Esophagus muscularis mucosa (tissue), 4 donors: ENCODE results near the gene RAB44. TPM values are rescaled to one million over a fixed set of nuclear protein-coding genes. Genes with fewer than 3 reads are reported as not detected.

Experiments
- DNase-seq: peaks from one replicate; pipeline ENCODE4 v3.0.0-alpha.2; 2017; ENCODE audit errors: extremely low spot score
- H3K27ac ChIP-seq, 4 donors: fragments of 200-600 bp; sonication (generic); replicated peaks in 1 of 4; 1 replicate in 3 of 4; 2 replicates in 1 of 4; pipeline ENCODE4 v1.5.1; 2016 to 2019; ENCODE audit warnings: mild to moderate bottlenecking in 1 of 4
- H3K27me3 ChIP-seq, 4 donors: fragments of 200-600 bp; sonication (generic); one replicate each; pipeline versions ENCODE4 v1.5.1 to v1.6.0; 2016 to 2019
- H3K36me3 ChIP-seq, 4 donors: fragments of 200-600 bp; sonication (generic); one replicate each; pipeline ENCODE4 v1.5.1; 2016 to 2019
- H3K4me1 ChIP-seq, 4 donors: fragments of 200-600 bp; sonication (generic); one replicate each; pipeline ENCODE4 v1.5.1; 2016 to 2019
- H3K4me3 ChIP-seq, 4 donors: fragments of 200-600 bp; sonication (generic); 1 replicate in 2 of 4; 2 replicates in 2 of 4; pipeline ENCODE4 v1.5.1; 2016 to 2019; ENCODE audit warnings: mild to moderate bottlenecking in 4 of 4, moderate library complexity in 1 of 4
- H3K9me3 ChIP-seq, 4 donors: fragments of 200-600 bp; sonication (generic); 1 replicate in 3 of 4; 2 replicates in 1 of 4; pipeline ENCODE4 v1.5.1; 2016 to 2019
- EP300 ChIP-seq: sonication (generic); formaldehyde crosslinking; IDR thresholded peaks from one replicate; pipeline ENCODE4 v1.6.1; 2017; ENCODE audit warnings: antibody characterized with exemption
- POLR2A ChIP-seq: fragments of 450-650 bp; IDR thresholded peaks from one replicate; pipeline ENCODE4 v1.6.1; 2017; ENCODE audit warnings: antibody characterized with exemption, moderate library complexity, mild to moderate bottlenecking, low read depth
- POLR2AphosphoS5 ChIP-seq, 2 donors: sonication (generic); formaldehyde crosslinking; IDR thresholded peaks; one replicate each; pipeline ENCODE4 v1.6.1; 2017; ENCODE audit warnings: antibody characterized with exemption in 2 of 2
- WGBS: methylation state at CpG from one replicate; pipeline ENCODE4 v1.1.5; 2018; 5-methylcytosine and 5-hydroxymethylcytosine counted together
- intact Hi-C: fragments of 100-400 bp; cut with DNase I; formaldehyde crosslinking; loops from one replicate; pipeline ENCODE4 v1.15.1; 2023
- total RNA-seq, 4 donors: library from RNA; depleted of rRNA; stranded (reverse); fragments of >200 nt; gene quantifications; one replicate each; pipeline versions ENCODE4 v1.1.0 to v1.2.1, GENCODE V29; 2016
- TF ChIP-seq, protein P1 (sequence below), 3 experiments: fragments of 200-600 bp in 2 of 3; fragments of 450-650 bp in 1 of 3; sonication (generic) in 2 of 3; IDR thresholded peaks; one replicate each; pipeline ENCODE4 v1.5.1; 2017 to 2019; ENCODE audit warnings: antibody characterized with exemption in 3 of 3, mild to moderate bottlenecking in 2 of 3, moderate library complexity in 1 of 3

RAB44 gene
- total RNA-seq, 4 donors from 2014 or later, result 0.19 to 1.5 (median 0.94) TPM

GRCh38 chr6:36738108-36738507, 40.5 kb downstream of the RAB44 start:
- DNase-seq, result no peak
- intact Hi-C loops, result no loop called here
- Histone ChIP-seq H3K4me3 (no peak overlapping the region), H3K9me3 (no peaks in the 10 kb centered on the region), H3K27ac (no peak overlapping the region), H3K27me3 (no peaks in the 10 kb centered on the region), H3K4me1 (peaks cover 22 to 24% (median 22%) of the 10 kb centered on the region in 4 donors), H3K36me3 (no peaks in the 10 kb centered on the region)
- no peak for TF ChIP-seq POLR2AphosphoS5 (IDR thresholded peaks at IDR 0.05)
- TF ChIP-seq EP300, result no peak
- TF ChIP-seq, protein P1, sequence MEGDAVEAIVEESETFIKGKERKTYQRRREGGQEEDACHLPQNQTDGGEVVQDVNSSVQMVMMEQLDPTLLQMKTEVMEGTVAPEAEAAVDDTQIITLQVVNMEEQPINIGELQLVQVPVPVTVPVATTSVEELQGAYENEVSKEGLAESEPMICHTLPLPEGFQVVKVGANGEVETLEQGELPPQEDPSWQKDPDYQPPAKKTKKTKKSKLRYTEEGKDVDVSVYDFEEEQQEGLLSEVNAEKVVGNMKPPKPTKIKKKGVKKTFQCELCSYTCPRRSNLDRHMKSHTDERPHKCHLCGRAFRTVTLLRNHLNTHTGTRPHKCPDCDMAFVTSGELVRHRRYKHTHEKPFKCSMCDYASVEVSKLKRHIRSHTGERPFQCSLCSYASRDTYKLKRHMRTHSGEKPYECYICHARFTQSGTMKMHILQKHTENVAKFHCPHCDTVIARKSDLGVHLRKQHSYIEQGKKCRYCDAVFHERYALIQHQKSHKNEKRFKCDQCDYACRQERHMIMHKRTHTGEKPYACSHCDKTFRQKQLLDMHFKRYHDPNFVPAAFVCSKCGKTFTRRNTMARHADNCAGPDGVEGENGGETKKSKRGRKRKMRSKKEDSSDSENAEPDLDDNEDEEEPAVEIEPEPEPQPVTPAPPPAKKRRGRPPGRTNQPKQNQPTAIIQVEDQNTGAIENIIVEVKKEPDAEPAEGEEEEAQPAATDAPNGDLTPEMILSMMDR (IDR thresholded peaks at IDR 0.05), result no peak
- no peak for TF ChIP-seq POLR2A
- 96% methylated on average over 1 of the region's 1 CpG for WGBS

GRCh38 chr6:36739947-36740817, 42.6 kb downstream of the RAB44 start:
- peaks cover 10 to 14% (median 13%) of the 10 kb centered on the region in 4 donors for H3K4me1 ChIP-seq
- no peaks in the 10 kb centered on the region for H3K9me3 ChIP-seq
- H3K27ac ChIP-seq, result no peak overlapping the region
- TF ChIP-seq POLR2AphosphoS5 (IDR thresholded peaks at IDR 0.05) (peak in 1 of 2 donors; percentile 29), POLR2A (no peak), EP300 (no peak)
- TF ChIP-seq, protein P1 (IDR thresholded peaks at IDR 0.05), result no peak
- intact Hi-C loops, result no loop called here
- DNase-seq, result no peak
- 79% methylated on average over 13 of the region's 13 CpGs for WGBS
- no peaks in the 10 kb centered on the region for H3K36me3 ChIP-seq
- no peak overlapping the region for H3K4me3 ChIP-seq
- no peaks in the 10 kb centered on the region for H3K27me3 ChIP-seq

DNA sequence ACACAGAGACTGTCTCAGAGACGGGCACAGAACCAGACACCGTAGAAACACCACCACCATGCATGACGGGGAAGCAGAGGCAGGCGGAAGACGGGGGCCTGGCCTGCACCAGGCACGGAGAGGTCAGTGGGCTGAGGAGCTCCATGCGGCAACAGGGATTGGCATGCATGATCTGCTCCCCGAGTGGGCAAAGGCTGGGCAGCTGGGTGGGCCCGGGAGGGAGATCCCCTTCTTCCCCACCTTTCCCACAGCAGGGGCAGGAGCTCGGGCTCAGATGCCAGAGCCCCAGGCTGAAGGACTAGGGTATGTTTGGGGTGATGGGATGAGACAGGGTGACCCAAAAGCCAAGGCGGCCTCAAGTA, 43.2 kb downstream of the RAB44 start:
- Histone ChIP-seq H3K9me3 (no peaks in the 10 kb centered on the region), H3K4me1 (peaks cover 4 to 8% (median 7%) of the 10 kb centered on the region in 4 donors), H3K4me3 (no peak overlapping the region), H3K36me3 (no peaks in the 10 kb centered on the region), H3K27me3 (no peaks in the 10 kb centered on the region), H3K27ac (no peak overlapping the region)
- intact Hi-C loops, result no loop called here
- no peak for DNase-seq
- TF ChIP-seq, protein P1 (IDR thresholded peaks at IDR 0.05), result no peak
- TF ChIP-seq POLR2A (no peak), EP300 (no peak), POLR2AphosphoS5 (IDR thresholded peaks at IDR 0.05) (no peak)
- 89% methylated on average over 11 of the region's 11 CpGs for WGBS

DNA sequence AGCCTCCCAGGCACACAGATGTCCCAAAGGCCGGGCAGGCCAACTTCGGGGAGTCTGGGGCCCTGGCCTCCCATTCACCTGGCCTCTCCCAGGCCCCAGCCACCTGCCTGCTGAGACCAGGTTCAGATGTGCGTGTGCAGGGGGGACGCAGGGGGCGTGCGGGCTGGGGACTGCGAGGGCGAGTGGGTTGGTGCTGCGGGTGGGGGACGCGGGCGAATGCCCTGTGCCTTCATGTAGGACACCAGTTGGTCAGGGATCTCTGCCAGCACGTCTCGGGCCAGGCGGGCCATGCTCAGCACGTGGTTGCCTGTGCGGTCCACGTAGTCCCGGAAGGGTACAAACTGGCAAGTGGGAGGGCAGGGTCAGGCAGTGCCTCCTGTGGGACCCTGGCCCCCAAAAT, 44.5 kb downstream of the RAB44 start:
- DNase-seq, result no peak
- Histone ChIP-seq H3K27ac (no peak overlapping the region), H3K4me3 (no peak overlapping the region), H3K36me3 (no peaks in the 10 kb centered on the region), H3K4me1 (no peaks in the 10 kb centered on the region), H3K9me3 (no peaks in the 10 kb centered on the region), H3K27me3 (no peaks in the 10 kb centered on the region)
- intact Hi-C loops, result no loop called here
- TF ChIP-seq EP300, result no peak
- no peak for TF ChIP-seq POLR2A
- TF ChIP-seq, protein P1 (IDR thresholded peaks at IDR 0.05), result no peak
- no peak for TF ChIP-seq POLR2AphosphoS5 (IDR thresholded peaks at IDR 0.05)
- 91% methylated on average over 8 of the region's 19 CpGs for WGBS
